Activated naive CD8-positive, alpha-beta T cell (primary cell): ENCODE results near the gene RPN2.

Experiments used
- H3K27ac Mint-ChIP-seq: one replicate; pipeline ENCODE4 v1.8.0; 2021; ENCODE audit warnings: mixed read lengths
- H3K27me3 Mint-ChIP-seq: one replicate; pipeline ENCODE4 v1.8.0; 2021; ENCODE audit warnings: mixed read lengths
- H3K36me3 Mint-ChIP-seq: one replicate; pipeline ENCODE4 v1.8.0; 2021; ENCODE audit warnings: mixed read lengths
- H3K4me1 Mint-ChIP-seq: one replicate; pipeline ENCODE4 v1.8.0; 2021; ENCODE audit warnings: low read depth, mixed read lengths
- H3K4me3 Mint-ChIP-seq: one replicate; pipeline ENCODE4 v1.8.0; 2021; ENCODE audit warnings: mild to moderate bottlenecking, mixed read lengths
- H3K9me3 Mint-ChIP-seq: one replicate; pipeline ENCODE4 v1.8.0; 2021; ENCODE audit warnings: low read depth, mixed read lengths

The RPN2 gene

DNA sequence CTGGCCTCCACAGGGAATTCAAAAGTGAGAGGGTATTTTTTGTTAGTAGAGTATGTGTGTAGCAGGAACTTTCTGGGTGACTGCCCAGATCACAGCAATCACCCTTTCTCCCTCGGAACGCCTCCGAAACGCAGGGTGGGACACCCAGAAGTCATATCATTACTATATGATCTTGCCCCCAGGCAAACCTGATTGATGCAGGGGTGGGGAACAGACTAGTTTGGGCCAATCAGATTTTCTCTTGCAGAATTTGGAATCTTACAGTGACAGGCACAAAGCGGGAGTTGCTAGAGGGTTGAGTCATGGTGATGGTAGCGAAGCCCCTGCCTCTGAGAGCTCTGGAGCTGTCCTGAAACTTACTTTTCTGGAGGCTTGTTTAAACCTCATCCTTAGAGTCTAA, 16.5 kb upstream of the RPN2 start:
- H3K9me3 Mint-ChIP-seq: no peaks in the 10 kb centered on the region
- H3K4me3 Mint-ChIP-seq: no peak overlapping the region
- peaks cover 6% of the 10 kb centered on the region for H3K36me3 Mint-ChIP-seq
- H3K4me1 Mint-ChIP-seq: no peaks in the 10 kb centered on the region
- H3K27ac Mint-ChIP-seq: no peak overlapping the region
- H3K27me3 Mint-ChIP-seq: no peaks in the 10 kb centered on the region

DNA sequence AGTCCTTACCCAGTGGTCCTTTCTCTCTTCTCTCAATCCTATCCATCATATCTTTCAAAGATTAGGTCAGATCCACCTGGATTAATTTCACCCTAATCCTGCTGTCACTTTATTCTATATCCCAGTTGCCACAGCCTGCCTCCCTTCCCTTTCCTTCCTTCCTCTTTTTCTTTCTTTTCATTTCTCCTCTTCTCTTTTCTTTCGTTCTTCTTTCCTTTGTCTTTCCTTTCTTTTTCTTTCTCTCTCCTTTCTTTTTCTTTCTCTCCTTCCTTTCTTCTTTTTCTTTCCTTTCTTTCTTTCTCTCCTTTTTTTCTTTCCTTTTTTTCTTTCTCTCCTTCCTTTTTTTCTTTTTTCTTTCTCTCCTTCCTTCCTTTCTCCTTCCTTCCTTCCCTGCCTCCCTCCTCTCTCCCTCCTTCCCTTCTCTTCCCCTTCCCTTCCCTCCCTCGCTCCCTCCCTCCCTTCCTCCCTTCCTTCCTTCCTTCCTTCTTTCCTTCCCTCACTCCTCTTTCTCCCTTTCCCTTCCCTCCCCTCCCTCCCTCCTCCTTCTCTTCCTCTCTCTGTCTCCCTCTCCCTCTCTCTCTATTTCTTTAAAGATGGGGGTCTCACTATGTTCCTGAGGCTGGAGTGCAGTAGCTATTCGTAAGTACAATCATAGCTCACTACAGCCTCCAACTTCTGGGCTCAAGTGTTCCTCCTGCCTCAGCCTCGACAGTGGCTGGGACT, 15.1 kb upstream of the RPN2 start:
- Mint-ChIP-seq H3K27ac (no peak overlapping the region), H3K36me3 (peaks cover 6% of the 10 kb centered on the region), H3K4me3 (no peak overlapping the region), H3K9me3 (no peaks in the 10 kb centered on the region), H3K4me1 (no peaks in the 10 kb centered on the region), H3K27me3 (no peaks in the 10 kb centered on the region)

DNA sequence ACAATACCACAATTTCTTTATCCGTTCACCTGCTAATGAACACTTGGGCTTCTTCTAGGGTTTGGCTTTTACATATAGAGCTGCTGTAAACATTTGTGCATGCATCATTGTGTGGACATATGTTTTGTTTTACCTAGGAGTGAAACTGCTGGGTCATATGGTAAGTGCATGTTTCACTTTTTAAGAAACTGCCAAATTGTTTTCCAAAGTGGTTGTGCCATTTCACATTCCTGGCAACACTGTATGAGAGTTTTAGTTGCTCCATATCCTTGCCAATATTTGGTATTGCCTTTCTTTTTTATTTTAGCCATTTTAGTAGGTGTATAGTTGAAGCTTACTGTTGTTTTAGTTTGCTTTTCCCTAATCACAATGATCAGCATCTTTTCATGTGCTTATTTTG, 14.1 kb upstream of the RPN2 start:
- no peak overlapping the region for H3K4me3 Mint-ChIP-seq
- no peaks in the 10 kb centered on the region for H3K4me1 Mint-ChIP-seq
- no peak overlapping the region for H3K27ac Mint-ChIP-seq
- H3K27me3 Mint-ChIP-seq: no peaks in the 10 kb centered on the region
- peaks cover 6% of the 10 kb centered on the region for H3K36me3 Mint-ChIP-seq
- H3K9me3 Mint-ChIP-seq: no peaks in the 10 kb centered on the region

DNA sequence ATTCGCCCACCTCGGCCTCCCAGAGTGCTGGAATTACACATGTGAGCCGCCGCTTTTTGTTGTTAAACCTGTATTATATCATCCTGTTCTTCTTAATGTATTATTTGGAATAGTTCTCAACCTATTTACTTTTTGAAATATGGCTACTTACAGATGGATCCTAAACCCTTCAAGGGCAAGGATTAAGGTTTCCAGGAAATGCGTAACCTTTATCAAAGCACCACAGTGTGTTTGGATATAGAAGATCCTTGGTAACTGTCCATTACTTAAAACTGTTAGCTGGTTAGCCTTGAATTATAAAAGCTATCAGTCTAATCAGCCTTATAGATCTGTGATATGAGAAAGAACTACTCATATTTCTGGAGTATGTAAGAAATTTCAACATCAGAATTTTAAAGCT, 12.3 kb upstream of the RPN2 start:
- H3K9me3 Mint-ChIP-seq: no peaks in the 10 kb centered on the region
- H3K27me3 Mint-ChIP-seq: no peaks in the 10 kb centered on the region
- peaks cover 6% of the 10 kb centered on the region for H3K36me3 Mint-ChIP-seq
- H3K4me3 Mint-ChIP-seq: no peak overlapping the region
- no peak overlapping the region for H3K27ac Mint-ChIP-seq
- H3K4me1 Mint-ChIP-seq: no peaks in the 10 kb centered on the region

DNA sequence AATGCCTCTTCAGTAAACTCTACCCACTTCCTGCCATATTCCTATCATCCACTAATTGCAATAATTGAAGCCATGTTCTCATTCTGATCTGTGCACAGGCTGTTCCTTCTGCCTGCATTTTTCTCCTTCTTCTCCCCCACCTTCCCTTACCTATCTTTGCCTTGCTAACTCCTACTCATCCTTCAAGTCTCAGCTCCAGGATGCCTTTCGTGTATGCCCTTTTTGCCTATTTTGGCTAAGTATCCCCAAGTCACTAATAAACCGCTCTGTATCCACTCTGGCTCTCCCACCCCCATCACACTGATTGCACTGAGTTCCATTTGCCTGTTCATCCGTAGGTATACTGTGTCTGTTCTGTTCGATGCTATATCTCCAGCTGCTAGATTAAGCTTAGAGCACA, 6.3 kb upstream of the RPN2 start:
- Mint-ChIP-seq H3K27me3 (no peaks in the 10 kb centered on the region), H3K36me3 (peaks cover 5% of the 10 kb centered on the region), H3K4me1 (peaks cover 1% of the 10 kb centered on the region), H3K9me3 (no peaks in the 10 kb centered on the region), H3K27ac (no peak overlapping the region), H3K4me3 (no peak overlapping the region)

DNA sequence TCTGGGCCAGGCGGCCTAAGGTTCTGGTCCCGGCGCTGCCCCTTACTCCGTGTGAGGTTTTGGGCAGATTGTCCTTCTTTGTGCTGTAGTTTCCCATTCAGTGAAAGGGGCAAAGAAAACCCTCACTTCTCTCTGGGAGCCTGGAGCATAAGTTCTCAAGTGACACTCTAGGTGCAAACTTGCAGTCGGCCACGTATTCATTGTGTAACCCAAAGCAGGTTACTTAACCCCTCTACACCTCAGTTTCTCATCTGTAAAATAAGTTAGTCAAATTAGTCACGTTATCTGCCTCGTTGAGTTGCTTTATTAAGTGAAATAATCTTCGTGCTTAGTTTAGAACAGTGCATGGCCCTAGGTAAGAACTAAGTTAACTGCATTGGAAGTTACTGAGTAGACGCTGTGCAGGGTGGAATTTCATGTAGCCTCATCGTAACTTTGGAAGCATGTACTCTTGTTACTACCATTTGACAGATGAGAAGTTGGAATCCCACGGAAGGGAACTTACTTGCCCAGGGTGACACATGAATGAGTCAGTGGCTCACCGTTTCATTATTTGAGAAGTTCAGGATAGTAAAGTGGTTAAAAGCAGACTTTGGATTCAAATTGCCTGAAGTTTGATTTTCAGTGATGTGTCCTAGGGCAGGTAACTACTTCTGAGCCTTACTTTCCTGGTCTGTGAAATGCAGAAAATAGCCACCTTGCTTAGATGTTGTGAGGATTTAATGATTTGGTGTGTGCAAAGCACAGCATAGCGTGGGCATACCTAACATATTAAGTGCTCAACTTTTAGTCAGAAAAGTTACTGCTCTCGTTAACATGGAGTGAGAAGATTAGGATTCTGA, 774 bp downstream of the RPN2 start:
- no peaks in the 10 kb centered on the region for H3K9me3 Mint-ChIP-seq
- no peaks in the 10 kb centered on the region for H3K36me3 Mint-ChIP-seq
- no peaks in the 10 kb centered on the region for H3K27me3 Mint-ChIP-seq
- H3K27ac Mint-ChIP-seq: peak overlapping the region; percentile 92
- peak overlapping the region; percentile 90 for H3K4me3 Mint-ChIP-seq
- peaks cover 47% of the 10 kb centered on the region for H3K4me1 Mint-ChIP-seq

DNA sequence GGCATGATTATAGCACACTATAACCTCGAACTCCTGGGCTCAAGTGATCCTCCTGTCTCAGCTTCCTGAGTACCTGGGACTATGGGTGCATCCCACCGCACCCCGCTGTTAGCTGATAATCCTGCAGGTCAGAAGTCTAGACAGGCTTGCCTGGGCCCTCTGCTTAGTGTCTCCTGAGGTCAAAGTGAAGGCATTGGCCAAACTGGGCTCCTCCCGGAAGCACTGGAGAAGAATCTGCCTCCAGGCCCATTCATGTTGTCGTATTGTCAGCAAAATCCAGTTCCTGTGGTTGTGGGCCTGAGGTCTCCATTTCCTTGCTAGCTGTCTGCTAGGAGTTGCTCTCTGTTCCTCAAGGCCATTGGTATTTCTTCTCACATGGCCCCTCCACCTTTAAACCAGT, 6.6 kb downstream of the RPN2 start:
- no peak overlapping the region for H3K4me3 Mint-ChIP-seq
- no peaks in the 10 kb centered on the region for H3K9me3 Mint-ChIP-seq
- no peaks in the 10 kb centered on the region for H3K27me3 Mint-ChIP-seq
- H3K4me1 Mint-ChIP-seq: peaks cover 71% of the 10 kb centered on the region
- no peak overlapping the region for H3K27ac Mint-ChIP-seq
- H3K36me3 Mint-ChIP-seq: peaks cover 2% of the 10 kb centered on the region

DNA sequence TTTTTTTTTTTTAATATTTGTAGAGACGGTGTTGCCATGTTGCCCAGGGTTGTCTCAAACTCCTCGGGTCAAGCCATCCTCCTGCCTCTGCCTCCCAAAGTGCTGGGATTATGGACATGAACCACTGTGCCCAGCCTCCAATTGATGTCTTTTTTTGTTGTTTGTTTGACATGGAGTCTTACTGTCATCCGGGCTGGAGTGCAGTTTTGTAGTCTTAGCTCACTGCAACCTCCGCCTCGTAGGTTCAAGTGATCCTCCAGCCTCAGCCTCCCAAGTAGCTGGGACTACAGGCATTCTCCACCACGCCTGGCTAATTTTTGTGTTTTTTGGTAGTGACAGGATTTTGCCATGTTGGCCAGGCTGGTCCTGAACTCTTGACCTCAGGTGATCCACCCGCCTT, 9.7 kb downstream of the RPN2 start:
- H3K27me3 Mint-ChIP-seq: no peaks in the 10 kb centered on the region
- peaks cover 2% of the 10 kb centered on the region for H3K36me3 Mint-ChIP-seq
- no peaks in the 10 kb centered on the region for H3K9me3 Mint-ChIP-seq
- peak overlapping the region; percentile 66 for H3K27ac Mint-ChIP-seq
- H3K4me3 Mint-ChIP-seq: no peak overlapping the region
- H3K4me1 Mint-ChIP-seq: peaks cover 69% of the 10 kb centered on the region

DNA sequence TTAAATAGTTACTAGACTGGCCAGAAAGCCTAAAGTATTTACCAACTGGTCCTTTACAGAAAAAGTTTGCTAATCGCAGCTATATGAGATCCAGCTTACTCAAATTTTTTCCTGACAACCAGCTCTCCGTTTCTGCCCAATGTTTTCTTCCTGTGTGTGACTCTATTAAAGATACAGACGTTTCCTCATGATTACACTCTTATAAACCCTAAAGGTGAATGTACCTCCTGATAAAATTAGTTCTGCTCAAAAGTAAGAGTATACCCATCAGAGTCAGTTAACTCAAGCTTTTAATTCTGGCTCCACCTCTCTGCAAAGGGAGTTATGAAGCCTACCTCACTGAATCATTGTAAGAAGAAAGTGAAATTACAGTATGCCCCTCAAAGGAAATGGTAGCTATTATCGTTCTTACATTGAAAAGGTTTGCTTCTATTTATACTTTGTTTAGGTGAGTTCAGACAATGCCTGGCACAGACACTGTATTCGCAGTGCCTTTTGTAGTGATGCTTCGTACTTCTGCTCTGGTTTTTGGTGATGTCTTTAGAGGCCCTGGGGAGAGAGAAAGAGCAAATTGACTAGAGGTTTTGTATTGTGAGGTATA, 10.4 kb downstream of the RPN2 start:
- H3K27me3 Mint-ChIP-seq: no peaks in the 10 kb centered on the region
- H3K36me3 Mint-ChIP-seq: peaks cover 2% of the 10 kb centered on the region
- H3K4me1 Mint-ChIP-seq: peaks cover 70% of the 10 kb centered on the region
- peak overlapping the region; percentile 91 for H3K27ac Mint-ChIP-seq
- no peaks in the 10 kb centered on the region for H3K9me3 Mint-ChIP-seq
- H3K4me3 Mint-ChIP-seq: peak overlapping the region; percentile 81

DNA sequence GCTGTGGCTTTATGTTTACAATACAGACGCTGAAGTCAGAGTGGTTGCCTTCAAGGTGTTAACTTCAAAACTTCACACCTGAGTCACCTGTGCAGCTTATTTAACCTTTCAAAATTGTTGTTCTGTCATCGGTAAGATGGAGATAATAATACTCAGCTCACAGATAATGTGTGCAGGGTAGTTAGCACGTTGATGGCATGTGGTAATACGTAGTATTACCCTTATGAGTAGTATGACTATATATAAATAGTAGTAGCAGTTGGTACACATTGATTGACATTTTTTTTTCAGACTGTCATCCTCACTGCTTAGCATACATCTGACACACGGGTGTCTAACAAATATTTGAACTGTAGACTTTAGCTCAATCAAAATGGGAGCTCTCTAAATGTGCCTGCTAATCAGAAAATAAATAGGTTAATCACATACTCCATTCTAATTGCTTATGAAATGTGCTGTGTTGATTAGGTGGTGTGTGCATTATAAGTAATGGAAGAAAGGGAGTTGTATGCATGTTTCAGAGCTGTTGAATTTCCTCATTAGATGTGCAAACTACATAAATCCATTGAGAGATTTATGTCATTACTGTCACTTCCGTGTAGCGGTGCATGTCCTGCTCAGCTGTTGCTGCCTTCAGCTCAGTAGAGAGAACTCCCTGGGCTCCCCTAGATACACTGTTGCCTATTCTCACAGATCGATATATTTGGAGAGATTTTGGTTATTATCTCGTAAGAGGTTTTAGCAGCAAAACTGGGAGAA, 11.4 kb downstream of the RPN2 start:
- H3K27ac Mint-ChIP-seq: peak overlapping the region; percentile 64
- H3K9me3 Mint-ChIP-seq: no peaks in the 10 kb centered on the region
- no peak overlapping the region for H3K4me3 Mint-ChIP-seq
- H3K36me3 Mint-ChIP-seq: peaks cover 2% of the 10 kb centered on the region
- no peaks in the 10 kb centered on the region for H3K27me3 Mint-ChIP-seq
- peaks cover 74% of the 10 kb centered on the region for H3K4me1 Mint-ChIP-seq

DNA sequence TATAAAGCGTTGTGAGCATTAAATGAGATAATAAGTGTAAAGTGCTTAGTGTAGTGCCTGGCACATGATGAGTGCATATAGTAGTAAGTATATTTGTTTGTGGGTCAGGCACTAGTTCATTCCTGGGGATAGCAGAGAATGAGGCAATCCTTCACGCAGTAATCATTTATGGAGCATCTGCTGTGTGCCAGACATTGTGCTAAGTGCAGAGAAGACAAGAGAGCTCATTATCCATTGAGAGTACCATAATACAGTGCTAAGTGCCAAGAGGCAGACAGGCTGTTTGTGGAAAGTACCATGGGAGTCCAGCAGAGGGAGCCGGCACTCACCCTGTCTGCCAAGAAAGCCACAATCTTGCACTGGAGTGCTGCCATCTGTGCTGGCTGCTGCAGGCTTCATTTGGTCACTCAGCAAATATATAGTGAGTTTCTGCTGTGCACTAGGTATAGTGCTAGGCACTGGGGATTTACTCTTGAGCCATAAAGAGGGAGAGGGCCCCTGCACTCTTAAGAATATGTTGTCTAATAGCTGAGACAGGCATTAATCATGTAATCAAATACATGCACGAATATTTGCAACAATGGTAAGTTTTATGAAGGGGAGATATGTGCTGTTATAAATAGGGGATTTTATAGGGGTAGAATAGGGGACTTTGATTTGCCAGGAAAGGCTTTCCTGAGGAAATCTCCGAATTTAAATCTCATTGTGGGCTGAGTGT, 13.2 kb downstream of the RPN2 start:
- no peaks in the 10 kb centered on the region for H3K27me3 Mint-ChIP-seq
- H3K9me3 Mint-ChIP-seq: no peaks in the 10 kb centered on the region
- no peak overlapping the region for H3K4me3 Mint-ChIP-seq
- H3K27ac Mint-ChIP-seq: peak overlapping the region; percentile 29
- H3K4me1 Mint-ChIP-seq: peaks cover 76% of the 10 kb centered on the region
- H3K36me3 Mint-ChIP-seq: peaks cover 2% of the 10 kb centered on the region

DNA sequence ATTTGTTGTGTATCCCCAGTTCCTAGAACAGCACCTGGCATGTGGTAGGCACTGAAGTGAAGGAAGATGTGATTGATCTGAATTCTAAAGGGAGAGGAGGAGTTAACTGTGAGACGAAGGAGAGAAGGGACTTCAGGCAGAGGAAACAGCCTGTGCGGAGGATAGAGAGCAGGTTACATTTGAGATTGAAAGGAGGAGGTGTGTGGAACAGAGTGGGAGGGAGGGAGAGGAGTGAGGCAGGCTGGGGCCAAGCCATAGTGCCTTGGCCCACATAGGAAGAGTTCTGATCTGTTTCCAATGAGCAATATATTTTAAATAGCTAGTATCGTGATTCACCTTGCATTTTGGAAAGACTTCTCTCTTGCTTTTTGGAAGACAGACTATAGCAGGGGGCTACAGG, 14.1 kb downstream of the RPN2 start:
- Mint-ChIP-seq H3K27ac (peak overlapping the region; percentile 54), H3K27me3 (no peaks in the 10 kb centered on the region), H3K36me3 (peaks cover 2% of the 10 kb centered on the region), H3K4me3 (no peak overlapping the region), H3K4me1 (peaks cover 75% of the 10 kb centered on the region), H3K9me3 (no peaks in the 10 kb centered on the region)

DNA sequence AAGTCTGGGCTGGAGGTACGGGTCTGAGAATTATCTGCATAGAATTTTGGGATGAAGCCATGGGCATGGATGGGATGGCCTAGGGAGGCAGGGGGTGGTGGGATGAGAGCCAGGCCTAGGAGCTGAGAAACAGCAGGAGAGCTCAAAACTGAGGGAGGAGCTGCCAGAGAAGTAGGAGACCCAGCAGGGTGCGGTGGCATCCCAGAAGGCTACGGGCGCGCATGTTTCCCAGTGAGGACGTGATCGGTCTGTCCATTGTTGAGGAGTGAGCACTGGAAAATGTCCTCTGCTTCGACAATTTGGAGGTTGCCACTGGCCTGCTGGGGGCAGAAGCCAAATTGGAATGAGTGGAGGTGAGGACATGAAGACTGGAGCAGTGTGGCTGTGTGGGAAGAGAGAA, 14.7 kb downstream of the RPN2 start:
- Mint-ChIP-seq H3K36me3 (peaks cover 4% of the 10 kb centered on the region), H3K27ac (peak overlapping the region; percentile 30), H3K9me3 (no peaks in the 10 kb centered on the region), H3K27me3 (no peaks in the 10 kb centered on the region), H3K4me3 (peak overlapping the region; percentile 4), H3K4me1 (peaks cover 73% of the 10 kb centered on the region)

DNA sequence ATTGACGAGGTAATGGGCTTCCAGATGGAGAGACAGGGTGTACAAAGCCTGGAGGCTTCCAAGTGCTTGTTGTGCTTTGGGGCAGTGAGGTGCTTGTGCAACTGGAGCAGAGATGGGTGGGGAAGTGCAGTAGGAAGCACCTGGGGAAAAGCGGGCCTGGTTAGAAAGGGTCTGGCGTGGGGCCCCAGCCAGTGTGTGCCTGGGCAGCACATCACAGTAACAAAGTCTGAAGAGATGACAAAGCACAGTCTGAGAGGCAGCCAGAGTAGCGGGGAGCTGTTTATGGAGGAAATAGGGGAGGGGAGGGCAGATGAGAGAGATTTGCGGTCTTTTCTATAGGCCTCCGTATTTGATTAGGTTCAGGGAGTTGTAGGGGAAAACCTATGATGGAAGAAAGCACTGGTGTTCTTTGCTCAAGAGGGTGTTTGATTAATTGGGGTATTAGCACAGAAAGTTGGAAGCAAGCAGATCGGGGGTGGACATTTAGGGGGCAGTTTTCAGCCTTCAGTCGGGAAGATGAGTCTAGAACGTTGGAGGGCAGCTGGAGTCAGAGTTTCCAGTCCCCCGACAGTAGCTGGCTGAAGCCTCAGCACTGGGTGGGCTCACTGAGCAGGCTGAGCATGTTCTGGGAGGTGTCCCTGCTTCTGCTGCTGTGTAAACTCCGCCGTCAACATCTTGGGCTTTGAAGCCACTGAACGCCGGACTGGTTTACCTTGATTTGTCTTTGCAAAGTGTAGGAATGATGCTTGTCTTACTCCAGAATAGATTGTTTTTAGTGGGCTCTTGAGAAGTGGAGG, 15.7 kb downstream of the RPN2 start:
- H3K4me3 Mint-ChIP-seq: peak overlapping the region; percentile 70
- H3K36me3 Mint-ChIP-seq: peaks cover 2% of the 10 kb centered on the region
- no peaks in the 10 kb centered on the region for H3K27me3 Mint-ChIP-seq
- peak overlapping the region; percentile 73 for H3K27ac Mint-ChIP-seq
- peaks cover 64% of the 10 kb centered on the region for H3K4me1 Mint-ChIP-seq
- no peaks in the 10 kb centered on the region for H3K9me3 Mint-ChIP-seq
